ENCODE results near the gene UBP1.

DNA sequence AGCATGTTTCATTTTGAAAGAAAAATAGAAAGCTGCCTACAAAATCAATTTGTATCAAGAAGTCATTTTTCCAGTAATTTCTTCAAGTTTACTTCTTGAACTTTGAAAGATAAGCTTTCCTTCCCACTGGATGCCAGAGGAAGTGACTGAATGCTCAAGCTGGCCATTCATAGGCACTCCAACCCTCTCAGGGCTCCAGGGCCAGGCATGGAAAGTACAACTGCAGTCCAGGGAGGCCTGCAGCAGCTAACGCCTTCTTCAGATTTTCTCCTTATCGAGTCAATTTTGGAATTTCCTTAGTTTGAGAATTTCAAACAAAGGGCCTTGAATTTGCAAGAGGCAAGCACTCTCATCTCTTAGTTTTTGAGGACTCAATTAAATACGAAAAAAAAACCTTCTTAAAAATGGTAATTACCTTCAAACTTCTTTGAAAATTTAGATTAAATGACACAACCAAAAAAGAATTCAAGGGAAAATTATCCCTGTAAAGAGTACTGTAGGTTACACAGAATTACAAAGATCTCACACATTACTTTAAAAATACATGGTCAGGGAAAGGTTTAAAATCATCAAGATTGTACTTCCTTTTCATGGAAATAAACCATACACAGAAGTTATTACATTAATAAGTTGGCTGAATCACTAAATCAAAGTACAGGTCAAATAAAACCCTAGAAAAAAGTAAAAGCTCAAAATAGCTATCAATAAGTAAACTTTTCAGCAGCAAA lies 2.5 kb downstream of the UBP1 start:
- TF ChIP-seq, protein P1, sequence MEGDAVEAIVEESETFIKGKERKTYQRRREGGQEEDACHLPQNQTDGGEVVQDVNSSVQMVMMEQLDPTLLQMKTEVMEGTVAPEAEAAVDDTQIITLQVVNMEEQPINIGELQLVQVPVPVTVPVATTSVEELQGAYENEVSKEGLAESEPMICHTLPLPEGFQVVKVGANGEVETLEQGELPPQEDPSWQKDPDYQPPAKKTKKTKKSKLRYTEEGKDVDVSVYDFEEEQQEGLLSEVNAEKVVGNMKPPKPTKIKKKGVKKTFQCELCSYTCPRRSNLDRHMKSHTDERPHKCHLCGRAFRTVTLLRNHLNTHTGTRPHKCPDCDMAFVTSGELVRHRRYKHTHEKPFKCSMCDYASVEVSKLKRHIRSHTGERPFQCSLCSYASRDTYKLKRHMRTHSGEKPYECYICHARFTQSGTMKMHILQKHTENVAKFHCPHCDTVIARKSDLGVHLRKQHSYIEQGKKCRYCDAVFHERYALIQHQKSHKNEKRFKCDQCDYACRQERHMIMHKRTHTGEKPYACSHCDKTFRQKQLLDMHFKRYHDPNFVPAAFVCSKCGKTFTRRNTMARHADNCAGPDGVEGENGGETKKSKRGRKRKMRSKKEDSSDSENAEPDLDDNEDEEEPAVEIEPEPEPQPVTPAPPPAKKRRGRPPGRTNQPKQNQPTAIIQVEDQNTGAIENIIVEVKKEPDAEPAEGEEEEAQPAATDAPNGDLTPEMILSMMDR (optimal IDR thresholded peaks at IDR 0.05 in 1 of 3, IDR thresholded peaks at IDR 0.05 in 1 of 3, conservative IDR thresholded peaks at IDR 0.05 in 1 of 3; ENCODE audit: extremely low read depth in 1 of 3, insufficient read depth in 2 of 3, low read length in 3 of 3), result no peak
- no peak for TF ChIP-seq EZH2 (IDR thresholded peaks at IDR 0.05; ENCODE audit: low read length)
